A673 (cell line): ENCODE measurements around the gene TRIM14.

Experiments used
- EZH2 ChIP-seq: fragments of 200-600 bp; sonication (generic); IDR thresholded peaks from 2 replicates; pipeline ENCODE4 v1.6.1; 2017; ENCODE audit warnings: borderline replicate concordance, low read depth, mild to moderate bottlenecking, mixed read lengths, antibody characterized with exemption, low read length; ENCODE audit not compliant: poor library complexity, severe bottlenecking
- TF ChIP-seq, protein P1 (sequence below): fragments of 300-800, 200-600 bp; sonication (generic); conservative IDR thresholded peaks from 2 replicates; pipeline ENCODE4 v1.5.1; 2017; ENCODE audit warnings: low read depth, mild to moderate bottlenecking, antibody characterized with exemption, low read length, moderate library complexity, mixed read lengths

DNA sequence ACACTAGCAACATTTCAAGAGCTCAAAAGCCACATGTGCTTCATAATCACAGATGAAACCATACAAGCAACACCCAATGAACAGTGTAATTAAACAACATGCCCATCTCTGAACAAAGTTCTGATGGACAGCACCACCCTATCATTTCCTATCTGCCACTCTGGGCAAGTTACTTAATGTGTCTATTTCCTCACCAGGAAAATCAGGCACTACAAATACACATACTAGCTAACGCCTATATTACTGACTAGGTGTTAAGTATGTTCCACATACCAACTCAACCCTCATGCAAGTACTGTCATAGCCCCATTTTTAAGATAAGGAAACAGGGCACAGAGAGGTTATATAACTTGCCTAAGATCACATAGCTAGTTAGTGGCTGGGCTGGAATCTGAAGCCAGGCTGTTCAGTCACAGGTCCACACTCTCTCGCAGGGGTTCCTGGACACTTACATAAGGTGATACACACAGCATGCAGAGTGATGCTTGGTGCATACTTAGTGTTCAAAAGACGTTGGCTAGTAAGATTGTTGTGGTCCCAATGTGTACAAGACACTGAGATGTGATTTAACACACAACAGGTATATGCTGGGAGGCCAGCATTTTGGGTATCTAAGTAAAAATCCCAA, 49.2 kb upstream of the TRIM14 start:
- TF ChIP-seq, protein P1, sequence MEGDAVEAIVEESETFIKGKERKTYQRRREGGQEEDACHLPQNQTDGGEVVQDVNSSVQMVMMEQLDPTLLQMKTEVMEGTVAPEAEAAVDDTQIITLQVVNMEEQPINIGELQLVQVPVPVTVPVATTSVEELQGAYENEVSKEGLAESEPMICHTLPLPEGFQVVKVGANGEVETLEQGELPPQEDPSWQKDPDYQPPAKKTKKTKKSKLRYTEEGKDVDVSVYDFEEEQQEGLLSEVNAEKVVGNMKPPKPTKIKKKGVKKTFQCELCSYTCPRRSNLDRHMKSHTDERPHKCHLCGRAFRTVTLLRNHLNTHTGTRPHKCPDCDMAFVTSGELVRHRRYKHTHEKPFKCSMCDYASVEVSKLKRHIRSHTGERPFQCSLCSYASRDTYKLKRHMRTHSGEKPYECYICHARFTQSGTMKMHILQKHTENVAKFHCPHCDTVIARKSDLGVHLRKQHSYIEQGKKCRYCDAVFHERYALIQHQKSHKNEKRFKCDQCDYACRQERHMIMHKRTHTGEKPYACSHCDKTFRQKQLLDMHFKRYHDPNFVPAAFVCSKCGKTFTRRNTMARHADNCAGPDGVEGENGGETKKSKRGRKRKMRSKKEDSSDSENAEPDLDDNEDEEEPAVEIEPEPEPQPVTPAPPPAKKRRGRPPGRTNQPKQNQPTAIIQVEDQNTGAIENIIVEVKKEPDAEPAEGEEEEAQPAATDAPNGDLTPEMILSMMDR, result no peak
- TF ChIP-seq EZH2, result no peak
